ENCODE measurements around the gene CHI3L1. TPM values are rescaled to one million over a fixed set of nuclear protein-coding genes. Genes with fewer than 3 reads are reported as not detected.

The CHI3L1 gene
- total RNA-seq, 1 experiment from 2014 or later, result not detected

- H3K4me2 ChIP-seq (ENCODE audit: insufficient read depth, insufficient read length, low read length), result no peak overlapping the region
- peaks cover 31 to 32% of the 10 kb centered on the region in 2 experiments for H3K4me1 Mint-ChIP-seq
- no peaks in the 10 kb centered on the region for H3K4me1 ChIP-seq (ENCODE audit: insufficient read depth, low read length)
- no peaks in the 10 kb centered on the region for H3K9me3 Mint-ChIP-seq
- TF ChIP-seq CTCF (conservative IDR thresholded peaks at IDR 0.05), result no peak
- WGBS (ENCODE audit: extremely low coverage, insufficient read length, low lambda C conversion rate), result no CpG with 5 or more reads among the region's 12 CpGs
- no peak overlapping the region for H2BK15ac ChIP-seq (ENCODE audit: low read depth, low read length)
- H3K23ac ChIP-seq (ENCODE audit: insufficient read length, low read depth, low read length), result no peak overlapping the region
- peaks cover 4% of the 10 kb centered on the region; the same call in 1 of the 2 replicates for H3K27me3 Mint-ChIP-seq (ENCODE audit: low read depth)
- no peak overlapping the region for H3K4me3 Mint-ChIP-seq
- H2BK12ac ChIP-seq (ENCODE audit: insufficient read length, low read depth, low read length), result no peak overlapping the region
- no peak overlapping the region for H2AFZ ChIP-seq (ENCODE audit: low read length)
- no peaks in the 10 kb centered on the region for H3K79me2 ChIP-seq (ENCODE audit: insufficient read depth, low read length)
- no peak overlapping the region for H4K5ac ChIP-seq (ENCODE audit: insufficient read length, low read depth, low read length)
- no peak overlapping the region for H3K4ac ChIP-seq (ENCODE audit: low read depth, low read length)
- H3K79me1 ChIP-seq (ENCODE audit: insufficient read depth, low read depth, low read length, poor library complexity, severe bottlenecking), result no peaks in the 10 kb centered on the region
- DNase-seq, result no peak
- no peaks in the 10 kb centered on the region for H4K20me1 ChIP-seq (ENCODE audit: control insufficient read depth, insufficient read depth, insufficient read length)
- no peak overlapping the region for H3K18ac ChIP-seq (ENCODE audit: insufficient read length, low read depth, low read length)
- no peak overlapping the region for H3K14ac ChIP-seq (ENCODE audit: insufficient read depth, low read length)
- H3K27ac Mint-ChIP-seq, result no peak overlapping the region
- no peak overlapping the region for H3K56ac ChIP-seq (ENCODE audit: insufficient read length, low read depth, low read length)
- no peak overlapping the region for H2BK120ac ChIP-seq (ENCODE audit: low read depth, low read length, poor library complexity, severe bottlenecking)
- no peak overlapping the region for H2AK5ac ChIP-seq (ENCODE audit: insufficient read length, low read length)
- no peak overlapping the region for H4K91ac ChIP-seq (ENCODE audit: insufficient read length, low read depth, low read length)
- no peak overlapping the region for H2BK20ac ChIP-seq (ENCODE audit: low read depth, low read length, poor library complexity, severe bottlenecking)
- H3K27me3 ChIP-seq (ENCODE audit: insufficient read depth, low read length), result no peaks in the 10 kb centered on the region
- no peaks in the 10 kb centered on the region for H3K36me3 Mint-ChIP-seq (ENCODE audit: insufficient read depth in 1 of 3, low read depth in 3 of 3)
- no peak overlapping the region for H3K9ac ChIP-seq (ENCODE audit: extremely low read depth, insufficient read length, low read length)
- no peaks in the 10 kb centered on the region for H3K23me2 ChIP-seq (ENCODE audit: insufficient read length, low read depth, low read length, poor library complexity, severe bottlenecking)
- H2BK5ac ChIP-seq (ENCODE audit: insufficient read length, low read length), result no peak overlapping the region
- H3T11ph ChIP-seq (ENCODE audit: low read length), result no peak overlapping the region
- H4K8ac ChIP-seq (replicated peaks; ENCODE audit: insufficient read length, low read depth, low read length), result no peak overlapping the region
- H3K27ac ChIP-seq (ENCODE audit: insufficient read length, low read depth, low read length), result no peak overlapping the region
- no peaks in the 10 kb centered on the region for H3K9me3 ChIP-seq (ENCODE audit: control insufficient read depth, low read depth, low read length)
Measured at GRCh38 chr1:203174324-203174985, 12.0 kb downstream of the CHI3L1 start.
